OCI-LY3 (cell line): ENCODE data around the gene DLX5.

Experiments used
- H2AFZ ChIP-seq: fragments of 200-600, 300-600 bp; shearing (Covaris generic); 2 replicates; pipeline ENCODE4 v1.6.0; 2014; ENCODE audit warnings: antibody characterized with exemption, low read depth, low read length
- H3K27ac ChIP-seq: fragments of 200-600, 300-600 bp; sonication (generic); 2 replicates; pipeline ENCODE4 v1.5.1; 2014; ENCODE audit warnings: mild to moderate bottlenecking, low read length, moderate library complexity, mixed read lengths
- H3K27me3 ChIP-seq: fragments of 200-600, 300-600 bp; sonication (generic); 2 replicates; pipeline ENCODE4 v1.6.1; 2014; ENCODE audit warnings: low read depth, low read length, mixed read lengths
- H3K36me3 ChIP-seq: fragments of 200-600, 300-600 bp; sonication (generic); replicated peaks from 2 replicates; pipeline ENCODE3; 2014; ENCODE audit warnings: low read depth, low read length, mixed read lengths
- H3K4me1 ChIP-seq: fragments of 300-600, 200-600 bp; sonication (generic); 2 replicates; pipeline ENCODE4 v1.6.1; 2014; ENCODE audit warnings: low read length, mixed read lengths
- H3K4me2 ChIP-seq: fragments of 200-600, 300-600 bp; sonication (generic); 2 replicates; pipeline ENCODE4 v1.6.1; 2014; ENCODE audit warnings: low read length, mixed read lengths
- H3K4me3 ChIP-seq: fragments of 300-600, 200-600 bp; sonication (generic); 2 replicates; pipeline ENCODE4 v1.5.1; 2014; ENCODE audit warnings: antibody characterized with exemption, mild to moderate bottlenecking, low read length, moderate library complexity
- H3K79me2 ChIP-seq: fragments of 300-600, 200-600 bp; shearing (Covaris generic); 2 replicates; pipeline ENCODE4 v1.6.1; 2014; ENCODE audit warnings: mild to moderate bottlenecking, low read length, mixed read lengths
- H3K9ac ChIP-seq: fragments of 300-600, 200-600 bp; shearing (Covaris generic); 2 replicates; pipeline ENCODE4 v1.6.0; 2014; ENCODE audit warnings: mild to moderate bottlenecking, low read length, moderate library complexity
- H3K9me3 ChIP-seq: fragments of 200-600, 300-600 bp; shearing (Covaris generic); 2 replicates; pipeline ENCODE4 v1.6.1; 2014; ENCODE audit warnings: low read length, mixed read lengths; ENCODE audit not compliant: insufficient read depth
- H4K20me1 ChIP-seq: fragments of 200-600, 300-600 bp; sonication (generic); 2 replicates; pipeline ENCODE4 v1.6.1; 2016; ENCODE audit warnings: low read length, mixed read lengths; ENCODE audit not compliant: insufficient read depth
- EZH2phosphoT487 ChIP-seq: fragments of 200-600 bp; shearing (Covaris generic); IDR thresholded peaks from 2 replicates; pipeline ENCODE4 v1.6.1; 2018; ENCODE audit warnings: antibody characterized with exemption, mixed run types, low read depth
- TF ChIP-seq, protein P1 (sequence below): fragments of 200-600, 300-600 bp; sonication (generic); IDR thresholded peaks from 2 replicates; pipeline ENCODE4 v1.5.1; 2014; ENCODE audit warnings: antibody characterized with exemption, low read length, low read depth

DLX5 gene

DNA sequence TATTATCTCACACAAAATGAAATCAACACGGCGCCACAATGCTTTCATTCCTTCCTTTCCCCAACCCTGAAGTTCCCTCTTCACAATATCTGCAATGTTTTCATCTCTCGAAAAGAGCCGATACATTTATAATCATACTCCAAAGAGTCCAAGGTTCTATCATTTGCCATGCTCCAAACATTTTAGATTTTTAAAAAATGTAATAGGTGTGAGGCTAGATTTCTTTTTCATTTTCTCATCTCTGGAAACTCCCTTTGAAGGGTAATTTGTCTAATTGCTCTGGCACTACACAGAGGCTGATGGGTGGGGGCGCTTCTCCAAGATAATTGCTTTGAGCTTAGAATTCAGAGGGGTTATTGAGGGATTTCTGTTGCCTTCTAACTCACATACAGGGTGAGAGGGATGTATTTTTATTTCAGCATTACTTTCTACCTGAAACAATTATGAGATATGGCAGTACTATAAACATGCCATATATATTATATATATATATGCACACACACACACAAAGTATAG lies 4.9 kb downstream of the DLX5 start:
- Histone ChIP-seq H3K9me3 (no peaks in the 10 kb centered on the region), H3K27ac (no peak overlapping the region), H3K9ac (no peak overlapping the region), H3K4me1 (no peaks in the 10 kb centered on the region), H3K79me2 (no peaks in the 10 kb centered on the region), H4K20me1 (no peaks in the 10 kb centered on the region), H3K4me3 (no peak overlapping the region), H3K27me3 (peaks cover 7% of the 10 kb centered on the region), H2AFZ (no peak overlapping the region), H3K36me3 (no peaks in the 10 kb centered on the region), H3K4me2 (no peak overlapping the region)
- no peak for TF ChIP-seq EZH2phosphoT487
- TF ChIP-seq, protein P1, sequence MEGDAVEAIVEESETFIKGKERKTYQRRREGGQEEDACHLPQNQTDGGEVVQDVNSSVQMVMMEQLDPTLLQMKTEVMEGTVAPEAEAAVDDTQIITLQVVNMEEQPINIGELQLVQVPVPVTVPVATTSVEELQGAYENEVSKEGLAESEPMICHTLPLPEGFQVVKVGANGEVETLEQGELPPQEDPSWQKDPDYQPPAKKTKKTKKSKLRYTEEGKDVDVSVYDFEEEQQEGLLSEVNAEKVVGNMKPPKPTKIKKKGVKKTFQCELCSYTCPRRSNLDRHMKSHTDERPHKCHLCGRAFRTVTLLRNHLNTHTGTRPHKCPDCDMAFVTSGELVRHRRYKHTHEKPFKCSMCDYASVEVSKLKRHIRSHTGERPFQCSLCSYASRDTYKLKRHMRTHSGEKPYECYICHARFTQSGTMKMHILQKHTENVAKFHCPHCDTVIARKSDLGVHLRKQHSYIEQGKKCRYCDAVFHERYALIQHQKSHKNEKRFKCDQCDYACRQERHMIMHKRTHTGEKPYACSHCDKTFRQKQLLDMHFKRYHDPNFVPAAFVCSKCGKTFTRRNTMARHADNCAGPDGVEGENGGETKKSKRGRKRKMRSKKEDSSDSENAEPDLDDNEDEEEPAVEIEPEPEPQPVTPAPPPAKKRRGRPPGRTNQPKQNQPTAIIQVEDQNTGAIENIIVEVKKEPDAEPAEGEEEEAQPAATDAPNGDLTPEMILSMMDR: no peak

DNA sequence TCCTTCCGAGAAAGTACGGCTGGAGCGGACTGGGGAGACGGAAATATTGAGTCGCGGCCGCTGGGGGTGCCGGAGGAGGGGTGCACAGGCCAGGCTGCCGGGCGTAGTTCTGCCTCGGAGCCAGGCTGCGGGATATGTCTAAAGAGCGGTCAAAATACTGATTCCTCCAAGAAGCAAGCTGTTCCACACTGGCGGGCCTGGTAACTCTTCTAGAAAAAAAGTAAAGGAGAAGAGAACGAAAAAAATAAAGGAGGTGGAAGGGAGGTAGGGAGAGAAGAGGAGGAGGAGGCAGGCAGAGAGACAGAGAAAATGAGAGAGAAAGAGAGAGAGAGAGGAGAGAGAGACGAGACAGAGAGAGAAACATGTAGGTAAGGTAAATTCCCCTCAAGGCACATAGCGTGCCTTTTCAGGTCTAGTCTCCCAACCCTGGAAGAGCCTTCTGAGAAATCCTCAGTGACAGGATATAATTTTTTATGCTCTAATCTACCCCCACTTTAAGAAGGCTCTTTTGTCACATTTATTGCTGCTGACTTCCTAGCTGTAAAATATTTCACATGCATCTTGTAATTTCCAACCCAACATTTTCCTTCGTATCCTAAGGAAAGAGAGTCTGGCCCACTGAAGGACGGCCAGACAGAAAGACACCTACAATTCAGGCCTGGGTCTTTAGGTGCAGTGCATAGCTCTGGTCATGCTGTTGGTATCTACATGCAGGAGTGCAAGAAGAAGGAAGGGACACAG lies 5.7 kb downstream of the DLX5 start:
- Histone ChIP-seq H3K4me1 (no peaks in the 10 kb centered on the region), H3K9me3 (no peaks in the 10 kb centered on the region), H3K9ac (no peak overlapping the region), H4K20me1 (no peaks in the 10 kb centered on the region), H3K4me3 (no peak overlapping the region), H3K36me3 (no peaks in the 10 kb centered on the region), H3K4me2 (no peak overlapping the region), H2AFZ (no peak overlapping the region), H3K79me2 (no peaks in the 10 kb centered on the region), H3K27me3 (peaks cover 15% of the 10 kb centered on the region), H3K27ac (no peak overlapping the region)
- TF ChIP-seq, protein P1: no peak
- no peak for TF ChIP-seq EZH2phosphoT487

DNA sequence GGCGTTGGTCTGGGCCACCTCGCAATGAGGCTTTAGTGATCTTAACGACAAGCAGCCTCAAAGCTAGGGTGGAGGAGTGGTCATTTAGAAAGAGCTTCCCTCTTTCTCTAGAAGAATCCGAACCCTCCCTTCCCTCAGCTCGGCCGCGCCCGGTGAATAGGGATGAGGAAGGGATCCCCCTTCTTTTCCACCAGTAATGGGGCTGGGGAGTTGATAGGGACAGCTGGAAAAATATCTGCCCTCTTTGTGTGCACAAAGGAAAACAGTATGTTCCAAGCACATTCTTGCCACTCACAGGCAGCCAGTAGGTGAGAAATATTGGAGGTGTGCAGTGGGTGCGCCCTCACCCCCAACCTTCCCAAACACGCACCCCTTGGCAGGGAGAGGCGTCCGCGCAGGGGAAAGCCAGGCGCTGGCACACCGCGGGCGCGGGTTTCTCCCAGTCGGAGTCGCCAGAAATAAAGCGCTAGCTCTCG lies 6.5 kb downstream of the DLX5 start:
- H2AFZ ChIP-seq: no peak overlapping the region
- no peak overlapping the region for H3K4me3 ChIP-seq
- H3K9me3 ChIP-seq: no peaks in the 10 kb centered on the region
- H3K79me2 ChIP-seq: no peaks in the 10 kb centered on the region
- H3K4me2 ChIP-seq: no peak overlapping the region
- no peak overlapping the region for H3K27ac ChIP-seq
- H3K4me1 ChIP-seq: no peaks in the 10 kb centered on the region
- no peaks in the 10 kb centered on the region for H3K36me3 ChIP-seq
- H4K20me1 ChIP-seq: no peaks in the 10 kb centered on the region
- no peak overlapping the region for H3K9ac ChIP-seq
- TF ChIP-seq EZH2phosphoT487: no peak
- TF ChIP-seq, protein P1: no peak
- peaks cover 20% of the 10 kb centered on the region for H3K27me3 ChIP-seq

DNA sequence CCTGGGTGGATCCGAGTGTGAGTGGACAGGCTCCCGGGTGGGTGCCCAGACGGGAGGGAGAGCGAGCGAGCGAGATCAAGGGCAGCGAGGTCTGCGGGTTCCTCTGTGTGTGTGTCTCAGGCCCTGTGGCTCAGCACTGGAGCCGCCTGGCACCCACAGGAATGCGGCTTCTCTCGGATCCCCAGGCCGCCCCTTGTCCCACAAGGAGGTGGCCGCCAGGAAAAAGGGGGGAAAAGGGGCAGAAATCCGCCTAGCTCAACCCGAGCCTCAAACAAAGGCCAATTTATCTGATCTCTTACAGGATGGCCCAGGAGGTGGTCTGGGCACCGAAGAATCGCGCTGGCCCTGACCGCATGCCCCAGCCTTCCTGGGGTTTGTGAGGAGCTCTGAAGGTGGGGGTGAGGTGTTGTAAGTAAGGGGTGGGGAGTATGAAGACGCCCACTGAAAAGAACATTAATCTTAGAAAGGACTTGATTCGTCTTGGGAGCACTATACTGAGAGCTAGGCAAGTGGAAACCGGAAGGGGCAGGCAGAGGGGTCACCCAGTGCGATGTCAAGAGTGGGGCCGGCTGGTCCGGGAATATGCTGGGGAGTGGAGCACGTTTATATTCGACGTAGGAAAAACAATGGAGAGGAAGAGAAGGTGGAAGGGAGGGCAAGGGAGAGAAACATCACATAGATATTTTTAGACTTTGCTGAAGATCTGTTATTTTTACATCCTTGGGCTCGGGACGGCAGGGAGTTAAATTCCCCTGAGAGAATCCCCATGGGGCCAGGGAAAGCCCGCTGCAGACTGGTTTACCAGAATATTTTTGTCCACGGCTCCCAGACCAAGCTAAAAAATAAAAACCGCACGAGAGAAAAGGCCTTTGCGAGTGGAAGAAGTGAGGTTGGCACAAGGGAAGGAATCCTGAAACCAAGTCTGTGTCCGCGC lies 7.2 kb downstream of the DLX5 start:
- no peak for TF ChIP-seq EZH2phosphoT487
- TF ChIP-seq, protein P1: no peak
- H3K4me3 ChIP-seq: no peak overlapping the region
- H3K27ac ChIP-seq: no peak overlapping the region
- no peak overlapping the region for H2AFZ ChIP-seq
- H3K27me3 ChIP-seq: peaks cover 20% of the 10 kb centered on the region
- no peaks in the 10 kb centered on the region for H3K79me2 ChIP-seq
- no peaks in the 10 kb centered on the region for H3K36me3 ChIP-seq
- no peak overlapping the region for H3K9ac ChIP-seq
- no peaks in the 10 kb centered on the region for H3K4me1 ChIP-seq
- no peaks in the 10 kb centered on the region for H4K20me1 ChIP-seq
- H3K4me2 ChIP-seq: no peak overlapping the region
- H3K9me3 ChIP-seq: no peaks in the 10 kb centered on the region
